KMS-11 (cell line): ENCODE data around the gene LRRC49.

Experiments used
- H2AFZ ChIP-seq: fragments of 200-600 bp; sonication (generic); 2 replicates; pipeline ENCODE4 v1.6.1; 2016; ENCODE audit warnings: antibody characterized with exemption, mixed run types, low read depth
- H3K27ac ChIP-seq: fragments of 200-600 bp; sonication (generic); 2 replicates; pipeline ENCODE4 v1.6.1; 2016; ENCODE audit warnings: mild to moderate bottlenecking, mixed run types
- H3K27me3 ChIP-seq: fragments of 200-600 bp; sonication (generic); 2 replicates; pipeline ENCODE4 v1.6.1; 2017; ENCODE audit warnings: mild to moderate bottlenecking, low read depth, mixed run types, moderate library complexity; ENCODE audit not compliant: insufficient read depth
- H3K36me3 ChIP-seq: fragments of 200-600 bp; sonication (generic); 2 replicates; pipeline ENCODE4 v1.6.1; 2017; ENCODE audit warnings: mild to moderate bottlenecking, mixed run types; ENCODE audit not compliant: insufficient read depth
- H3K4me1 ChIP-seq: fragments of 200-600 bp; sonication (generic); 2 replicates; pipeline ENCODE4 v1.6.1; 2016; ENCODE audit warnings: mild to moderate bottlenecking, low read depth, mixed run types; ENCODE audit not compliant: poor library complexity, severe bottlenecking
- H3K4me2 ChIP-seq: fragments of 200-600 bp; sonication (generic); 2 replicates; pipeline ENCODE4 v1.7.0; 2016; ENCODE audit warnings: mild to moderate bottlenecking, mixed run types
- H3K4me3 ChIP-seq: fragments of 200-600 bp; sonication (generic); IDR thresholded peaks from 2 replicates; pipeline ENCODE4 v1.6.1; 2017; ENCODE audit warnings: low read depth, low read length, mixed read lengths; ENCODE audit not compliant: insufficient read depth
- H3K79me2 ChIP-seq: fragments of 200-600 bp; sonication (generic); 2 replicates; pipeline ENCODE4 v1.6.1; 2016; ENCODE audit warnings: low read depth, mixed run types; ENCODE audit not compliant: insufficient read depth
- H3K9ac ChIP-seq: fragments of 200-600 bp; sonication (generic); 2 replicates; pipeline ENCODE4 v1.6.1; 2016; ENCODE audit warnings: mild to moderate bottlenecking, mixed run types
- H4K20me1 ChIP-seq: fragments of 200-600 bp; sonication (generic); 2 replicates; pipeline ENCODE4 v1.6.1; 2016; ENCODE audit warnings: mild to moderate bottlenecking, mixed run types; ENCODE audit not compliant: insufficient read depth
- CTCF ChIP-seq: fragments of 200-600 bp; sonication (generic); conservative IDR thresholded peaks from 2 replicates; pipeline ENCODE4 v1.6.1; 2017; ENCODE audit warnings: low read depth, mild to moderate bottlenecking, antibody characterized with exemption, low read length, moderate library complexity, mixed read lengths

LRRC49 gene

GRCh38 chr15:70916531-70916930 lies 23.9 kb downstream of the LRRC49 start:
- H3K4me3 ChIP-seq, result no peak overlapping the region
- TF ChIP-seq CTCF, result no peak
- H3K4me2 ChIP-seq, result no peak overlapping the region
- no peaks in the 10 kb centered on the region for H4K20me1 ChIP-seq
- no peaks in the 10 kb centered on the region for H3K27me3 ChIP-seq
- no peaks in the 10 kb centered on the region for H3K4me1 ChIP-seq
- no peak overlapping the region for H2AFZ ChIP-seq
- H3K79me2 ChIP-seq, result no peaks in the 10 kb centered on the region
- H3K9ac ChIP-seq, result no peak overlapping the region
- no peak overlapping the region for H3K27ac ChIP-seq
- no peaks in the 10 kb centered on the region for H3K36me3 ChIP-seq

- Histone ChIP-seq H2AFZ (no peak overlapping the region), H4K20me1 (no peaks in the 10 kb centered on the region), H3K4me1 (no peaks in the 10 kb centered on the region), H3K36me3 (no peaks in the 10 kb centered on the region), H3K9ac (no peak overlapping the region), H3K79me2 (no peaks in the 10 kb centered on the region), H3K27me3 (no peaks in the 10 kb centered on the region), H3K27ac (no peak overlapping the region), H3K4me2 (no peak overlapping the region), H3K4me3 (no peak overlapping the region)
- no peak for TF ChIP-seq CTCF
These were observed 25.3 kb downstream of the LRRC49 start for GRCh38 chr15:70917955-70918354.

GRCh38 chr15:70920981-70921696 lies 28.5 kb downstream of the LRRC49 start:
- Histone ChIP-seq H3K79me2 (no peaks in the 10 kb centered on the region), H3K9ac (no peak overlapping the region), H2AFZ (no peak overlapping the region), H3K36me3 (no peaks in the 10 kb centered on the region), H3K27ac (no peak overlapping the region), H4K20me1 (no peaks in the 10 kb centered on the region), H3K4me2 (no peak overlapping the region), H3K27me3 (no peaks in the 10 kb centered on the region), H3K4me1 (no peaks in the 10 kb centered on the region), H3K4me3 (no peak overlapping the region)
- no peak for TF ChIP-seq CTCF

- H3K79me2 ChIP-seq, result no peaks in the 10 kb centered on the region
- no peaks in the 10 kb centered on the region for H3K36me3 ChIP-seq
- no peak for TF ChIP-seq CTCF
- H3K27me3 ChIP-seq, result no peaks in the 10 kb centered on the region
- H3K9ac ChIP-seq, result no peak overlapping the region
- H3K4me3 ChIP-seq, result no peak overlapping the region
- no peaks in the 10 kb centered on the region for H4K20me1 ChIP-seq
- no peak overlapping the region for H3K4me2 ChIP-seq
- H3K4me1 ChIP-seq, result peaks cover 7% of the 10 kb centered on the region
- no peak overlapping the region for H3K27ac ChIP-seq
- no peak overlapping the region for H2AFZ ChIP-seq
These were observed 29.5 kb downstream of the LRRC49 start for GRCh38 chr15:70922119-70922518.
